D721Med (cell line): Measurements from ENCODE around the gene USP48.

Experiments used
- DNase-seq: peaks from one replicate; pipeline ENCODE4 v3.0.0; 2011; ENCODE audit warnings: low spot score; ENCODE audit not compliant: insufficient read length
- FAIRE-seq: peaks from 2 replicates; lab custom pipeline; 2011; peaks lifted over from hg19 to GRCh38; lab: Jason Lieb, UNC
- TF ChIP-seq, protein P1 (sequence below): IDR thresholded peaks from 2 replicates; pipeline ENCODE4 v1.5.1; 2012; ENCODE audit warnings: mild to moderate bottlenecking, control low read depth; ENCODE audit not compliant: insufficient read depth; ENCODE audit errors: missing control alignments

The USP48 gene

GRCh38 chr1:21667348-21668231, 115.4 kb downstream of the USP48 start:
- TF ChIP-seq, protein P1, sequence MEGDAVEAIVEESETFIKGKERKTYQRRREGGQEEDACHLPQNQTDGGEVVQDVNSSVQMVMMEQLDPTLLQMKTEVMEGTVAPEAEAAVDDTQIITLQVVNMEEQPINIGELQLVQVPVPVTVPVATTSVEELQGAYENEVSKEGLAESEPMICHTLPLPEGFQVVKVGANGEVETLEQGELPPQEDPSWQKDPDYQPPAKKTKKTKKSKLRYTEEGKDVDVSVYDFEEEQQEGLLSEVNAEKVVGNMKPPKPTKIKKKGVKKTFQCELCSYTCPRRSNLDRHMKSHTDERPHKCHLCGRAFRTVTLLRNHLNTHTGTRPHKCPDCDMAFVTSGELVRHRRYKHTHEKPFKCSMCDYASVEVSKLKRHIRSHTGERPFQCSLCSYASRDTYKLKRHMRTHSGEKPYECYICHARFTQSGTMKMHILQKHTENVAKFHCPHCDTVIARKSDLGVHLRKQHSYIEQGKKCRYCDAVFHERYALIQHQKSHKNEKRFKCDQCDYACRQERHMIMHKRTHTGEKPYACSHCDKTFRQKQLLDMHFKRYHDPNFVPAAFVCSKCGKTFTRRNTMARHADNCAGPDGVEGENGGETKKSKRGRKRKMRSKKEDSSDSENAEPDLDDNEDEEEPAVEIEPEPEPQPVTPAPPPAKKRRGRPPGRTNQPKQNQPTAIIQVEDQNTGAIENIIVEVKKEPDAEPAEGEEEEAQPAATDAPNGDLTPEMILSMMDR = no peak
- FAIRE-seq = no peak
- no peak for DNase-seq

- TF ChIP-seq, protein P1 = no peak
- no peak for FAIRE-seq
- no peak for DNase-seq
Observed at GRCh38 chr1:21666576-21667320, 116.2 kb downstream of the USP48 start.

DNA sequence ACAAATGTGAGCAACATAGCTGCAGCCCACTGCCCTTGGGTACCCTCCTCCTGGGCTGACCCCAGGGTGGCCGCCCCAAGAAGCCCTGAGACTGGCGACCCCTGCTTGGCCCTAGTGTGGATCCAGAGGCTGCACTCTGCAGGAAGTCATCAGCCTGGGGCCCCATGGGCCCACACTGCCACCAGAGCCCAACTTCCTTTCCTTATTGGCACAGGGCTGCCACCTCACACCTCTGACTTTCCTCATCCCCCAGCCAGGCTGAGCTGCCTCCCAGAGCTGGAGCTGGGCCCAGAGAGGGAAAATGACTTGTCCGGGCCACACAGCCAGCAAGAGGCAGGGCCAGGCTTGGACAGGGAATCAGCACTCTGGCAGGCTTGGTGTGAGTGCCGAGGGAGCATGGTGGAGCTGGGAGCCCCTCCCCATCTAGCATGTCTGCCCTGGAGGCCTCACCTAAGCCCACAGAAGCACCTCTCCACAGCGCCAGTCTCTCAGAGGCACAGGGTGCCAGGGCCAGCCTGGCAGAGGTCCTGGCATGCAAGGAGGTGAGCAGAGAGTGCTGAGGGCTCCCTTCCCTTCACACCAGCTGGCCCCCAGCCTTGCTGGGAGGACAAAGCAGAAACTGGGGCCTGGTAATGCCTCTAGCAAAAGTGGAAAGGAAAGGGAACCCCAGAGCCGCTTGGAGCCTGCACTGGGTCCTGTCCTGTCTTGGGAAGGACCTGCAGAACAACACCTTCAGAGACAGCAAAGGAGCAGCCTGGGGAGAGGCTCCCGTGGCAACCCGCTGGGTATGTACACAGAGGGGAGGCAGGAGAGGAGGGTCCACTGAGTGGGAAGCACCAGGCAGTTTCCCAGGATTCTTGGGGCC, 117.0 kb downstream of the USP48 start:
- TF ChIP-seq, protein P1 = no peak
- DNase-seq (no peak), FAIRE-seq (no peak)

- TF ChIP-seq, protein P1 = no peak
Observed at GRCh38 chr1:21664806-21665588, 118.0 kb downstream of the USP48 start.

DNA sequence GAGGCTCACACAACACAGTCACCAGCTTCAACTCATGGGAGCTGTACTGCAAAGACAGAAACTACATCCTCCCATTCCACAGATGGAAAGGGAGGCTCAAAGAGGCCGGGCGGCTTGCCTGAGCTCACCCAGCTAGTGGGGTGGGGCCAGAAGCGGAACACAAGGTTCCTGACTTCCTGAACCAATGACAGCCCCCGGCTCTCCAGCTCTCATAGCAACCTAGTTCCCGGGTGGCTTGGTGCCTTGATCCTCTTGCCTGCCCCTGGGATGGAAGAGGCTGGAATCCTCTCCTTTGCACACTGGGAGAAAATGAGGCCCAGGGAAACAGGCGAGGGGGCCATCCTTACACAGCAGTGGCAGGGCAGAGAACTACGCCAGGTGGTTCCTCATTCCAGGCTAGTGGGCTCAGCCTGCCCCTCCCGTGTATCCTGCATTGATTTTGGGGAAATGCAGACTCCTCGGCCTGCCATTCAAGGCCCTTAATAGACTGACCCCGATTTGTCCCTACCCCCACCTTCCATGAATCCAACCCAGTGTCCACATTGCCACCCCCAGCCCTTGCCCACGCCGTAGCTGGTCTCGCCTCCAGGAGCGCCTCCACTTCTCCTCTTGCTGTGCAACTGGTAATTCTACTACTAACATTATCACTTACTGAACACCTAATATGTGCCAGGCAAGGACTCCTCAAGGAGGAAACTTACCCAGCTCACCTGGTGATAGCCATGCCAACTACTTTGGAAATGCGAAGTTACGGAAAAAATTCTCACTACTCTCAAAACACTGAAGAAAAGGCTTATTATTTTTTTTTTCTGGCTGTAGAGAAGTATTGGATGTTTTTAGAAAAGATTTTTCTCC, 118.8 kb downstream of the USP48 start:
- FAIRE-seq (no peak), DNase-seq (no peak)
- TF ChIP-seq, protein P1 = no peak

More at GRCh38 chr1:21664806-21665588, 118.0 kb downstream of the USP48 start:
- FAIRE-seq = no peak
- DNase-seq = no peak
